WTC11 (cell line): ENCODE measurements around the gene SLC7A7.

Source experiments
- RELA ChIP-seq: sonication (generic); formaldehyde crosslinking; IDR thresholded peaks from 2 replicates; pipeline ENCODE4 v1.8.1; 2022; ENCODE audit warnings: missing genetic modification reagents, mild to moderate bottlenecking, borderline replicate concordance
- TEAD4 ChIP-seq: sonication (generic); formaldehyde crosslinking; IDR thresholded peaks from 2 replicates; pipeline ENCODE4 v1.8.0; 2022; ENCODE audit warnings: mild to moderate bottlenecking, missing genetic modification reagents
- USF2 ChIP-seq: sonication (generic); formaldehyde crosslinking; IDR thresholded peaks from 2 replicates; pipeline ENCODE4 v1.8.1; 2023; ENCODE audit warnings: mild to moderate bottlenecking, missing genetic modification reagents, moderate library complexity

- TF ChIP-seq USF2 (CRISPR knock-in tag) (no peak), RELA (no peak), TEAD4 (CRISPR knock-in tag) (no peak)
Observed at GRCh38 chr14:22849212-22849819, 34.1 kb upstream of the SLC7A7 start.
